ENCODE data around the gene WDR18.

The WDR18 gene

GRCh38 chr19:947707-948539 is 36.2 kb upstream of the WDR18 start:
- no peaks in the 10 kb centered on the region for H3K4me1 ChIP-seq (ENCODE audit: insufficient read depth, low read length, poor library complexity, severe bottlenecking)
- no peaks in the 10 kb centered on the region for H3K9me3 ChIP-seq (ENCODE audit: insufficient read depth, low read depth, low read length)
- H4K20me1 ChIP-seq (ENCODE audit: insufficient read depth, low read length, poor library complexity, severe bottlenecking) = peaks cover 4% of the 10 kb centered on the region
- H3K79me2 ChIP-seq (ENCODE audit: insufficient read depth, low read length) = peaks cover 7% of the 10 kb centered on the region; the same call in 1 of the 2 replicates
- H3K4me3 ChIP-seq (ENCODE audit: low read length, poor library complexity, severe bottlenecking) = no peak overlapping the region
- no peak overlapping the region for H3K4me2 ChIP-seq (ENCODE audit: low read depth, low read length, poor library complexity, severe bottlenecking)
- TF ChIP-seq CTCF (conservative IDR thresholded peaks at IDR 0.05; ENCODE audit: low read length) (no peak), EZH2phosphoT487 (IDR thresholded peaks at IDR 0.05; ENCODE audit: borderline replicate concordance) (no peak)
- peaks cover 7% of the 10 kb centered on the region; the same call in 1 of the 2 replicates for H3K36me3 ChIP-seq (ENCODE audit: insufficient read depth, low read length)
- no peaks in the 10 kb centered on the region for H3F3A ChIP-seq (ENCODE audit: low read depth)
- H3K9me2 ChIP-seq (replicated peaks; ENCODE audit: low read depth, low read length) = no peaks in the 10 kb centered on the region
- H3K27me3 ChIP-seq (ENCODE audit: insufficient read depth, low read length, poor library complexity, severe bottlenecking) = no peaks in the 10 kb centered on the region
- H2AFZ ChIP-seq (ENCODE audit: low read length) = no peak overlapping the region
- H3K9ac ChIP-seq (ENCODE audit: low read depth, low read length, poor library complexity, severe bottlenecking) = no peak overlapping the region

- no peaks in the 10 kb centered on the region for H3K4me1 ChIP-seq (ENCODE audit: insufficient read depth, low read length, poor library complexity, severe bottlenecking)
These were observed 35.2 kb upstream of the WDR18 start for GRCh38 chr19:948842-949496.

More at GRCh38 chr19:948842-949496, 35.2 kb upstream of the WDR18 start:
- no peaks in the 10 kb centered on the region for H3K9me3 ChIP-seq (ENCODE audit: insufficient read depth, low read depth, low read length)
- peaks cover 6% of the 10 kb centered on the region for H4K20me1 ChIP-seq (ENCODE audit: insufficient read depth, low read length, poor library complexity, severe bottlenecking)
- no peaks in the 10 kb centered on the region for H3F3A ChIP-seq (ENCODE audit: low read depth)
- no peak overlapping the region for H3K4me2 ChIP-seq (ENCODE audit: low read depth, low read length, poor library complexity, severe bottlenecking)
- no peaks in the 10 kb centered on the region for H3K9me2 ChIP-seq (replicated peaks; ENCODE audit: low read depth, low read length)
- H2AFZ ChIP-seq (ENCODE audit: low read length) = no peak overlapping the region
- H3K27me3 ChIP-seq (ENCODE audit: insufficient read depth, low read length, poor library complexity, severe bottlenecking) = no peaks in the 10 kb centered on the region
- H3K36me3 ChIP-seq (ENCODE audit: insufficient read depth, low read length) = peaks cover 3% of the 10 kb centered on the region; the same call in 1 of the 2 replicates
- no peak overlapping the region for H3K4me3 ChIP-seq (ENCODE audit: low read length, poor library complexity, severe bottlenecking)
- H3K79me2 ChIP-seq (ENCODE audit: insufficient read depth, low read length) = peaks cover 15% of the 10 kb centered on the region; the same call in 1 of the 2 replicates
- no peak overlapping the region for H3K9ac ChIP-seq (ENCODE audit: low read depth, low read length, poor library complexity, severe bottlenecking)
- no peak for TF ChIP-seq EZH2phosphoT487 (IDR thresholded peaks at IDR 0.05; ENCODE audit: borderline replicate concordance)
- no peak for TF ChIP-seq CTCF (conservative IDR thresholded peaks at IDR 0.05; ENCODE audit: low read length)

Measured in Loucy (cell line).